Testis (tissue), 2 donors: ENCODE measurements around the gene ALOX12.

Source experiments
- CTCF ChIP-seq, 3 experiments: fragments of 450-650 bp in 2 of 3; fragments of 200-600 bp in 1 of 3; sonication (generic) in 1 of 3; IDR thresholded peaks; one replicate each; pipeline ENCODE4 v1.5.1; 2016 to 2019; ENCODE audit warnings: antibody characterized with exemption in 3 of 3, mild to moderate bottlenecking in 2 of 3, moderate library complexity in 1 of 3
- POLR2A ChIP-seq: fragments of 450-650 bp; IDR thresholded peaks from one replicate; pipeline ENCODE4 v1.6.1; 2017; ENCODE audit warnings: antibody characterized with exemption, mild to moderate bottlenecking, moderate library complexity

- TF ChIP-seq CTCF (IDR thresholded peaks at IDR 0.05) = no peak
- TF ChIP-seq POLR2A = no peak
These were observed 27.1 kb downstream of the ALOX12 start, which contains the start of gene BCL6B for GRCh38 chr17:7022781-7023571.
